ENCODE results near the gene DHCR24. TPM values are rescaled to one million over a fixed set of nuclear protein-coding genes. Genes with fewer than 3 reads are reported as not detected.

DHCR24 gene
- total and polyA plus RNA-seq, 2 of the 13 experiments (the other 11 are each of a cell fraction or from before 2014, with no cell fraction given), result 374 to 448 TPM

- in situ Hi-C loops (cut with HindIII; ENCODE audit: extremely low pct_ligation_motif_present, low pct_unique_long_range_greater_than_20kb) (no loop called here), intact Hi-C loops (cut with micrococcal nuclease; ENCODE audit: unreplicated experiment) (no loop called here)
- H3K36me3 ChIP-seq (replicated peaks in 1 of 2; ENCODE audit: control insufficient read depth in 1 of 2, insufficient read depth in 2 of 2, low read length in 2 of 2), result peaks cover 70 to 92% of the 10 kb centered on the region in 2 experiments
- no peak overlapping the region for H2AFZ ChIP-seq (ENCODE audit: low read length)
- ChIA-PET POLR2A (interaction anchor here (1.0 to 2.5 kb wide), 4 partner anchors 12 to 33 kb away, joined by 3 to 8 read pairs (median 4); partner anchors contain the start of gene DHCR24), CTCF (ENCODE audit: low intra/inter-chr PET ratio, low total read pairs) (no interaction called here)
- WGBS (ENCODE audit: low lambda C conversion rate), result over 99% methylated on average over 10 of the region's 12 CpGs
- H4K20me1 ChIP-seq (ENCODE audit: insufficient read depth, low read length), result peaks cover 64% of the 10 kb centered on the region
- H3K4me2 ChIP-seq (ENCODE audit: low read depth, low read length), result no peak overlapping the region
- H3K4me1 ChIP-seq (ENCODE audit: insufficient read depth, low read length), result peaks cover 32% of the 10 kb centered on the region
- no peak overlapping the region for H3K27ac ChIP-seq (ENCODE audit: extremely low read length, insufficient read depth, low read length)
- peaks cover 16% of the 10 kb centered on the region for H3K79me2 ChIP-seq (ENCODE audit: insufficient read depth, low read length)
- H3K9me3 ChIP-seq (ENCODE audit: low read length), result no peaks in the 10 kb centered on the region
- no peaks in the 10 kb centered on the region for H3K27me3 ChIP-seq (ENCODE audit: control insufficient read depth in 1 of 2, insufficient read depth in 2 of 2, low read length in 2 of 2)
- FAIRE-seq (no peak), ATAC-seq (peak; percentile 1; the same call in 1 of the 3 replicates), DNase-seq (ENCODE audit: low spot score) (no peak)
- TF ChIP-seq ESRRA (CRISPR knock-in tag; IDR thresholded peaks at IDR 0.05; ENCODE audit: low read depth), result no peak
- TF ChIP-seq RBM22 (optimal IDR thresholded peaks at IDR 0.05; ENCODE audit: low read length), result peak; percentile 60
- TF ChIP-seq ZBTB7A (CRISPR knock-in tag; IDR thresholded peaks at IDR 0.05), result 0 out of 2 replicates have a peak, but pooled peaks have one; percentile 20
- TF ChIP-seq AGO2 (optimal IDR thresholded peaks at IDR 0.05; ENCODE audit: low read depth, low read length), result peak; percentile 60
- TF ChIP-seq KLF13 (CRISPR knock-in tag; IDR thresholded peaks at IDR 0.05), result no peak
- TF ChIP-seq PAF1 (CRISPR knock-in tag; IDR thresholded peaks at IDR 0.05), result 0 out of 2 replicates have a peak, but pooled peaks have one; percentile 53
- no peak for TF ChIP-seq STAT6 (CRISPR knock-in tag; IDR thresholded peaks at IDR 0.05; ENCODE audit: borderline replicate concordance)
- no peak overlapping the region for H3K9ac ChIP-seq (ENCODE audit: insufficient read depth, low read depth, low read length)
- H3K4me3 ChIP-seq (replicated peaks in 1 of 3; ENCODE audit: insufficient read depth in 1 of 3, low read depth in 2 of 3, low read length in 3 of 3), result no peak overlapping the region
- no TSS peak for BruUV-seq (replicated peaks)
Measured at GRCh38 chr1:54853793-54854370, 33.1 kb downstream of the DHCR24 start.

Measured in HepG2 (cell line).